Caco-2 (cell line): ENCODE results near the gene IL16. TPM values are rescaled to one million over a fixed set of nuclear protein-coding genes. Genes with fewer than 3 reads are reported as not detected.

ENCODE experiments used
- BruUV-seq: library from RNA; stranded (reverse); fragments of 400-500 nt; replicated peaks from 2 replicates; lab custom pipeline; 2021; lab: Mats Ljungman, UMichigan
- CTCF ChIA-PET: fragments of 300-600 bp; sonication (Branson Sonifier 250); formaldehyde crosslinking; loops from one replicate; lab custom pipeline; 2022; ENCODE audit warnings: antibody characterized with exemption; lab: Charles Lee
- POLR2A ChIA-PET: fragments of 300-600 bp; sonication (Branson Sonifier 250); formaldehyde crosslinking; loops from one replicate; lab custom pipeline; 2022; ENCODE audit warnings: antibody characterized with exemption; lab: Charles Lee
- DNase-seq, 2 experiments: peaks; one replicate each; pipeline versions ENCODE4 v3.0.0 to v3.0.0-alpha.2; 2020 to 2022
- H3K27me3 ChIP-seq: replicated peaks from 2 replicates; pipeline ENCODE4 v1.6.0; 2011; ENCODE audit warnings: low read length; ENCODE audit not compliant: control insufficient read depth, insufficient read depth
- H3K36me3 ChIP-seq: 2 replicates; pipeline ENCODE4 v1.5.1; 2011; ENCODE audit warnings: low read length; ENCODE audit not compliant: control insufficient read depth, insufficient read depth
- H3K4me1 ChIP-seq: fragments of 250-450 bp; sonication (Bioruptor Pico); 2 replicates; pipeline ENCODE4 v1.5.1; 2020; ENCODE audit warnings: mild to moderate bottlenecking
- H3K4me3 ChIP-seq: 2 replicates; pipeline ENCODE4 v1.5.1; 2011; ENCODE audit warnings: low read depth, mild to moderate bottlenecking, control low read depth, low read length
- H3K9me3 ChIP-seq: fragments of 250-450 bp; sonication (Bioruptor Pico); 2 replicates; pipeline ENCODE4 v1.5.1; 2020; ENCODE audit warnings: mild to moderate bottlenecking, moderate library complexity
- H3K27ac Mint-ChIP-seq: one replicate; pipeline ENCODE4 v1.8.0; 2022; ENCODE audit warnings: mixed read lengths; ENCODE audit not compliant: unreplicated experiment
- H3K27me3 Mint-ChIP-seq: one replicate; pipeline ENCODE4 v1.8.0; 2022; ENCODE audit warnings: mixed read lengths; ENCODE audit not compliant: insufficient read depth, unreplicated experiment
- H3K36me3 Mint-ChIP-seq: one replicate; pipeline ENCODE4 v1.8.0; 2022; ENCODE audit warnings: mild to moderate bottlenecking, mixed read lengths; ENCODE audit not compliant: insufficient read depth, unreplicated experiment
- H3K4me1 Mint-ChIP-seq: one replicate; pipeline ENCODE4 v1.8.0; 2022; ENCODE audit warnings: low read depth, mixed read lengths; ENCODE audit not compliant: unreplicated experiment
- H3K4me3 Mint-ChIP-seq: one replicate; pipeline ENCODE4 v1.8.0; 2022; ENCODE audit warnings: mild to moderate bottlenecking, moderate library complexity, mixed read lengths; ENCODE audit not compliant: unreplicated experiment
- H3K9me3 Mint-ChIP-seq: one replicate; pipeline ENCODE4 v1.8.0; 2022; ENCODE audit warnings: mixed read lengths; ENCODE audit not compliant: unreplicated experiment
- intact Hi-C: fragments of 100-400 bp; cut with micrococcal nuclease; formaldehyde crosslinking; loops from one replicate; pipeline ENCODE4 v1.10.0; 2022; ENCODE audit not compliant: unreplicated experiment
- total RNA-seq: library from RNA; stranded (reverse); gene quantifications from 2 replicates; pipeline ENCODE4 v1.2.3, GENCODE V29; 2022
- TF ChIP-seq, protein P1 (sequence below), 2 experiments: fragments of 200-600 bp in 1 of 2; IDR thresholded peaks; 1 replicate in 1 of 2; 2 replicates in 1 of 2; pipeline versions ENCODE4 v1.5.1 to v1.8.0; 2011 to 2022; ENCODE audit warnings: antibody characterized with exemption in 1 of 2, control low read depth in 1 of 2, inconsistent platforms in 1 of 2, low read depth in 1 of 2, low read length in 1 of 2, mild to moderate bottlenecking in 1 of 2, moderate library complexity in 1 of 2; ENCODE audit not compliant: insufficient read depth in 1 of 2, severe bottlenecking in 1 of 2, unreplicated experiment in 1 of 2

Gene IL16
- total RNA-seq, 1 experiment from 2014 or later = not detected

- no TSS peak for BruUV-seq
- ChIA-PET CTCF (no interaction called here), POLR2A (no interaction called here)
- no peak overlapping the region for H3K4me3 Mint-ChIP-seq
- H3K4me1 Mint-ChIP-seq = no peaks in the 10 kb centered on the region
- Histone ChIP-seq H3K27me3 (no peaks in the 10 kb centered on the region; the same call in 1 of the 2 replicates), H3K4me1 (no peaks in the 10 kb centered on the region), H3K4me3 (no peak overlapping the region), H3K9me3 (no peaks in the 10 kb centered on the region), H3K36me3 (no peaks in the 10 kb centered on the region)
- TF ChIP-seq, protein P1, sequence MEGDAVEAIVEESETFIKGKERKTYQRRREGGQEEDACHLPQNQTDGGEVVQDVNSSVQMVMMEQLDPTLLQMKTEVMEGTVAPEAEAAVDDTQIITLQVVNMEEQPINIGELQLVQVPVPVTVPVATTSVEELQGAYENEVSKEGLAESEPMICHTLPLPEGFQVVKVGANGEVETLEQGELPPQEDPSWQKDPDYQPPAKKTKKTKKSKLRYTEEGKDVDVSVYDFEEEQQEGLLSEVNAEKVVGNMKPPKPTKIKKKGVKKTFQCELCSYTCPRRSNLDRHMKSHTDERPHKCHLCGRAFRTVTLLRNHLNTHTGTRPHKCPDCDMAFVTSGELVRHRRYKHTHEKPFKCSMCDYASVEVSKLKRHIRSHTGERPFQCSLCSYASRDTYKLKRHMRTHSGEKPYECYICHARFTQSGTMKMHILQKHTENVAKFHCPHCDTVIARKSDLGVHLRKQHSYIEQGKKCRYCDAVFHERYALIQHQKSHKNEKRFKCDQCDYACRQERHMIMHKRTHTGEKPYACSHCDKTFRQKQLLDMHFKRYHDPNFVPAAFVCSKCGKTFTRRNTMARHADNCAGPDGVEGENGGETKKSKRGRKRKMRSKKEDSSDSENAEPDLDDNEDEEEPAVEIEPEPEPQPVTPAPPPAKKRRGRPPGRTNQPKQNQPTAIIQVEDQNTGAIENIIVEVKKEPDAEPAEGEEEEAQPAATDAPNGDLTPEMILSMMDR (IDR thresholded peaks at IDR 0.05; ENCODE audit: insufficient read depth in 1 of 2, low read depth in 1 of 2, low read length in 1 of 2, severe bottlenecking in 1 of 2, unreplicated experiment in 1 of 2) = no peak
- no peaks in the 10 kb centered on the region for H3K9me3 Mint-ChIP-seq
- H3K27me3 Mint-ChIP-seq = peaks cover 13% of the 10 kb centered on the region
- no peak for DNase-seq
- no peak overlapping the region for H3K27ac Mint-ChIP-seq
- H3K36me3 Mint-ChIP-seq = no peaks in the 10 kb centered on the region
- intact Hi-C loops = no loop called here
Observed at GRCh38 chr15:81291916-81292522, 95.3 kb downstream of the IL16 start.

GRCh38 chr15:81292523-81293001 is 95.9 kb downstream of the IL16 start:
- H3K27ac Mint-ChIP-seq = no peak overlapping the region
- Histone ChIP-seq H3K9me3 (no peaks in the 10 kb centered on the region), H3K27me3 (no peaks in the 10 kb centered on the region; the same call in 1 of the 2 replicates), H3K36me3 (no peaks in the 10 kb centered on the region), H3K4me1 (no peaks in the 10 kb centered on the region), H3K4me3 (no peak overlapping the region)
- no peak for DNase-seq
- H3K27me3 Mint-ChIP-seq = peaks cover 13% of the 10 kb centered on the region
- H3K4me3 Mint-ChIP-seq = no peak overlapping the region
- TF ChIP-seq, protein P1 (IDR thresholded peaks at IDR 0.05; ENCODE audit: insufficient read depth in 1 of 2, low read depth in 1 of 2, low read length in 1 of 2, severe bottlenecking in 1 of 2, unreplicated experiment in 1 of 2) = no peak
- intact Hi-C loops = no loop called here
- BruUV-seq = no TSS peak
- H3K36me3 Mint-ChIP-seq = no peaks in the 10 kb centered on the region
- ChIA-PET POLR2A (no interaction called here), CTCF (no interaction called here)
- no peaks in the 10 kb centered on the region for H3K9me3 Mint-ChIP-seq
- no peaks in the 10 kb centered on the region for H3K4me1 Mint-ChIP-seq

DNA sequence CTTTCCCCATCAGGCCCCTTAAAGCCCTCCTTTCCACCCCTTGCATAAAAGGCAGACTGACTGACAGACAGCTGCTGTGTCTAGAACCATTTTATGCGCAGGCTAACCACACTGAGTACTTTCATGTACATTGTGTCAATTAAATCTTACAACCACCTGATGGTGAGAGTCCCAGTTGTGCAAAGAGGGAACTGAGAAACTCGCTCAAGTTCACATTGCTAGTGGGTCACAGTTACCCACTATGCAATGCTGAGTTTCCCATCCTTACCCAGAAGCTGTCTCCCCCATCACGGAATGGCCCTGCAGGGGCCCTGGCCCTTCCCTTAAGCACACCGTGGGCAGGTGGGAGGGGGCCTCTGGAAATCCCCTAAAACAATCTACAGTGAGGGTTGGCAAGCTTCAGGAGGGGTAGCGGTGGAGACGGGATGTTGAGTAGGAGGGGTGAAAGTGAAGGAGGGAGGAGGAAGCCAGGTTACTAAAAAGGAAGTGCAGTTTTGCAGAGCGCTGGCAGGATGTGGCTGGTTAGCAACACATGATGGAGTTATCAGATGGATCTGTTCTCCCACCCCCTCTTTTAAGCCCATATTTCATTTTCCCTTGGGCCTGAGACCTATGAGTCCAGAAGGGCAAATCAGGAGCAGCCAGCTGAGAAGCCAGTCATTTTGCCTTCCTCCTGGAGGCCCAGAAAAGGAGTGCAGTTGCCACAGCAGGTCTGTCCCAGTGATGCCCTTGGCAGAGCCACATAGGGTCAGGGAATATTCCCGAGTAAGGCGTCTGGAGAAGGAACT is 97.2 kb downstream of the IL16 start:
- Histone ChIP-seq H3K36me3 (no peaks in the 10 kb centered on the region), H3K27me3 (no peaks in the 10 kb centered on the region; the same call in none of the 2 replicates), H3K4me3 (no peak overlapping the region), H3K4me1 (no peaks in the 10 kb centered on the region), H3K9me3 (no peaks in the 10 kb centered on the region)
- TF ChIP-seq, protein P1 (IDR thresholded peaks at IDR 0.05; ENCODE audit: insufficient read depth in 1 of 2, low read depth in 1 of 2, low read length in 1 of 2, severe bottlenecking in 1 of 2, unreplicated experiment in 1 of 2) = no peak
- POLR2A ChIA-PET = no interaction called here
- no peaks in the 10 kb centered on the region for H3K36me3 Mint-ChIP-seq
- no peak overlapping the region for H3K27ac Mint-ChIP-seq
- intact Hi-C loops = no loop called here
- H3K4me1 Mint-ChIP-seq = no peaks in the 10 kb centered on the region
- DNase-seq = no peak
- CTCF ChIA-PET = no interaction called here
- peaks cover 13% of the 10 kb centered on the region for H3K27me3 Mint-ChIP-seq
- no peak overlapping the region for H3K4me3 Mint-ChIP-seq
- BruUV-seq = no TSS peak
- no peaks in the 10 kb centered on the region for H3K9me3 Mint-ChIP-seq
